ENCODE data around the gene ADAMTS8.

The ADAMTS8 gene

DNA sequence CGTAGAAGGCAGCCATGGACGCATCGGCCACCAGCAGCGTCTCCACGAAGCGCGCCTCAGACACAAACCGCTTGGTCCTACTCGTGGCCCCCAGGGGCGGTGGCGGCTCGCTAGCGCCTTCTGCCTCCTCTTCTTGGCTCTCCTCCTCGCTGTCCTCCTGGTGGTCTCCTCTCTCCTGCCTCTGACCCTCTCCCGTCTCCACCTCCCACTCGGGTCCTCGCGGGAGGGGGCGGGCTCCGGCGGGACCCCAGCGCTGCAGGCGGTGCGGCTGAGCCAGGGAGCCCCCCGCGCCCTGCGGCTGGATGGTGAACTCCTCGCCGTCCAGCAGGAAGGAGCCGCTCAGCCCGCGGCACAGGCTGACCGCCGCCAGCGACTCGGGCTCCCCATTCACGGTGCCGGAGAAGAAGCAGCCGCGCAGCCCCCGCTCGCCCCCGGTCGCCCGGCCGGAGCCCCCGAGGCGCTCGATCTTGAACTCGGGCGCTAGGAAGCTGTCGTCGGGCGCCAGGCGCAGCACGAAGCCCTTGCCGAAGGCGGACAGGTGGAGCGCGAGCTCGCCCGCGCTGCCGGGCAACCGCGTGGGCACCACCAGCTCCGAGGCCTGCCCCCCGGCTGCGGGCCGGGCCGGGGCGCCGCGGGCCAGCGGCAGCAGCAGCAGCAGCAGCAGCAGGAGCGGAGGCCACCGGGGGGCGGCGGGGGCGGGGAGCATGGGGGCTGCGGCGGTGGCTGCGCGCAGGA is 661 bp downstream of the ADAMTS8 start:
- peak overlapping the region; percentile 63 for H3K9ac ChIP-seq (ENCODE audit: low read depth, low read length, poor library complexity)
- H4K8ac ChIP-seq (ENCODE audit: low read depth, low read length): no peak overlapping the region
- H3K79me1 ChIP-seq (ENCODE audit: low read depth, low read length): no peaks in the 10 kb centered on the region
- peak overlapping the region; percentile 65 for H3K14ac ChIP-seq (ENCODE audit: low read length)
- peaks cover 8 to 86% (median 48%) of the 10 kb centered on the region in 3 experiments for H3K27me3 ChIP-seq (ENCODE audit: control insufficient read depth in 3 of 3, insufficient read depth in 3 of 3, low read depth in 1 of 3, low read length in 3 of 3)
- H2AK5ac ChIP-seq (ENCODE audit: low read depth, low read length): no peak overlapping the region
- H3K4me1 ChIP-seq (ENCODE audit: control insufficient read depth in 2 of 2, insufficient read depth in 1 of 2, low read depth in 1 of 2, low read length in 2 of 2): peaks cover 0 to 2% of the 10 kb centered on the region in 2 donors
- H3K4me3 ChIP-seq (ENCODE audit: low read length in 2 of 2): peak overlapping the region; percentile 27 to 74
- peak overlapping the region; percentile 91 for H2AFZ ChIP-seq (ENCODE audit: low read length)
- H3K9me3 ChIP-seq (replicated peaks in 1 of 2; ENCODE audit: control insufficient read depth in 2 of 2, insufficient read depth in 1 of 2, low read depth in 1 of 2, low read length in 2 of 2): no peaks in the 10 kb centered on the region
- no peak overlapping the region for H3K4ac ChIP-seq (ENCODE audit: low read length)
- H4K91ac ChIP-seq (ENCODE audit: low read depth, low read length, poor library complexity): no peak overlapping the region
- no peak overlapping the region for H2BK5ac ChIP-seq (ENCODE audit: low read length)
- H2BK12ac ChIP-seq (ENCODE audit: low read length): no peak overlapping the region
- peak overlapping the region; percentile 75 for H3K23ac ChIP-seq (ENCODE audit: low read depth, low read length, poor library complexity)
- H3K4me2 ChIP-seq (ENCODE audit: insufficient read depth, low read length, poor library complexity, severe bottlenecking): peak overlapping the region; percentile 96
- H2BK120ac ChIP-seq (ENCODE audit: low read depth, low read length): peak overlapping the region; percentile 22
- H3K18ac ChIP-seq (ENCODE audit: low read length): peak overlapping the region; percentile 85
- no peak for DNase-seq (ENCODE audit: low spot score)
- H2BK15ac ChIP-seq (ENCODE audit: low read length): no peak overlapping the region
- no peak overlapping the region for H3K27ac ChIP-seq (replicated peaks; ENCODE audit: low read length)
- H3K36me3 ChIP-seq (replicated peaks in 1 of 2; ENCODE audit: control insufficient read depth in 2 of 2, insufficient read depth in 2 of 2, low read length in 2 of 2): no peaks in the 10 kb centered on the region
- no CpG with 5 or more reads among the region's 84 CpGs for WGBS, 2 donors (ENCODE audit: extremely low coverage in 2 of 2, insufficient read length in 2 of 2, insufficient replicate concordance in 1 of 2)

DNA sequence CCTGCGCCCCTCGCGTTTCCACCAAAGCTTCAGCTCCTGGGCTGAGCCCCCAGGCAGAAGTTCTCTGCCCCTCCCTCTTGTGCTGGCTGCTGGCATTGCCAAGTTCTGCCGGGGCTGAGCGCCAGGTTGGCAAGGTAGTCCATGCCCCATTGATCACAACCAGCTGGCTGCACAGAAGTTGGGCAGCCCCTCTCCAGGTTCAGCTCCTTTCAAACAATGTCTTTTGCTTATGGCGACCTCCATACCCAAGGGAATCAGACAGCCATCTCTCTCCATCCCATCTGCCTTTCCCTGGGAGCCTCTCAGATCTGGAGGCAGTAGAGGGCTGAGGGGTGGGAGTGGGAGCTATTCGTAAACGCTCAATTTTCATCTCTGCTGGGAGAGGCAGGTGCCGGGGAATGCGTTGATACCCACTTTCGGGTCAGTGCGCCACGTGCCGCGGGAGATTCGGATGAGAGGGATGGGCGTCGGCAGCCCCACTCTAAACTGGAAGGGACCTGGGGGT is 1.5 kb downstream of the ADAMTS8 start:
- Histone ChIP-seq H3K79me1 (ENCODE audit: low read depth, low read length) (no peaks in the 10 kb centered on the region), H2BK15ac (ENCODE audit: low read length) (no peak overlapping the region), H3K9me3 (replicated peaks in 1 of 2; ENCODE audit: control insufficient read depth in 2 of 2, insufficient read depth in 1 of 2, low read depth in 1 of 2, low read length in 2 of 2) (no peaks in the 10 kb centered on the region), H3K4ac (ENCODE audit: low read length) (no peak overlapping the region), H3K14ac (ENCODE audit: low read length) (no peak overlapping the region), H3K4me2 (ENCODE audit: insufficient read depth, low read length, poor library complexity, severe bottlenecking) (no peak overlapping the region), H3K27ac (replicated peaks; ENCODE audit: low read length) (no peak overlapping the region), H4K91ac (ENCODE audit: low read depth, low read length, poor library complexity) (no peak overlapping the region), H2BK5ac (ENCODE audit: low read length) (no peak overlapping the region), H3K4me3 (ENCODE audit: low read length in 2 of 2) (no peak overlapping the region), H3K18ac (ENCODE audit: low read length) (peak overlapping the region; percentile 18), H4K8ac (ENCODE audit: low read depth, low read length) (no peak overlapping the region), H2AFZ (ENCODE audit: low read length) (no peak overlapping the region), H3K36me3 (replicated peaks in 1 of 2; ENCODE audit: control insufficient read depth in 2 of 2, insufficient read depth in 2 of 2, low read length in 2 of 2) (no peaks in the 10 kb centered on the region), H3K23ac (ENCODE audit: low read depth, low read length, poor library complexity) (peak overlapping the region; percentile 92), H3K9ac (ENCODE audit: low read depth, low read length, poor library complexity) (no peak overlapping the region), H2BK12ac (ENCODE audit: low read length) (no peak overlapping the region), H3K4me1 (ENCODE audit: control insufficient read depth in 2 of 2, insufficient read depth in 1 of 2, low read depth in 1 of 2, low read length in 2 of 2) (peaks cover 0 to 2% of the 10 kb centered on the region in 2 donors), H2BK120ac (ENCODE audit: low read depth, low read length) (no peak overlapping the region), H2AK5ac (ENCODE audit: low read depth, low read length) (peak overlapping the region; percentile 68), H3K27me3 (ENCODE audit: control insufficient read depth in 3 of 3, insufficient read depth in 3 of 3, low read depth in 1 of 3, low read length in 3 of 3) (peaks cover 8 to 87% (median 48%) of the 10 kb centered on the region in 3 experiments)
- WGBS, 2 donors (ENCODE audit: extremely low coverage in 2 of 2, insufficient read length in 2 of 2, insufficient replicate concordance in 1 of 2): no CpG with 5 or more reads among the region's 18 CpGs
- no peak for DNase-seq (ENCODE audit: low spot score)

DNA sequence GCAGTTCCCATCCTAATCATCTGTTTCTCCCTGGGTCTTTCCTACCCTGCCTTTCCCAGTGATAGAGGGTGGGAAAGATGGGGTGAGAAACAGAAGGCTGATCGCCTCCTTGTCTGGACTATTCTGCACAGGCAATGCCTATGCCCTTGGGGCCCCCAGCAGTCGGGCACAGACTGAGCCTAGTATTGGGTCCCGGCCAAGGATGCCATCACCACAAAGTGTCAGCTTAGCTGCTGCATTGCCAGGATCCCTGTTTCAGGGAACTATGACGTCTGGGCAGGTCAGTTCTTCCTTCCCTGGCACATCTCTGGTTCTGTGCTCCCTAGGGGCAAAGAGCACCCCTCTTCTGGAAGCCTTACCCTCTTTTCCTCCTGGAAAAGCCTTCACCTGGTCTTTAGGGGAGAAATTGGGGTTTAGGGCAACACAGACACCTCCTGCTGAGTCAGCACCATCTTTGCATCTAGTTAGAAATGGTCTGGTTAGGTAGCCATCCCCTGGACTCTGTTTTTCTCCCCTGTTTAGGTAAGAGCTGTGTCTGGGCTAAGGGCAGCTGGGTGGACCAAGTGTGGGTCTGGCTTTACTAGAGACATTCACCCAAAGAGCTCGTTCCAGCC is 2.1 kb downstream of the ADAMTS8 start:
- Histone ChIP-seq H3K23ac (ENCODE audit: low read depth, low read length, poor library complexity) (peak overlapping the region; percentile 92), H2BK15ac (ENCODE audit: low read length) (no peak overlapping the region), H4K8ac (ENCODE audit: low read depth, low read length) (no peak overlapping the region), H4K91ac (ENCODE audit: low read depth, low read length, poor library complexity) (no peak overlapping the region), H3K36me3 (replicated peaks in 1 of 2; ENCODE audit: control insufficient read depth in 2 of 2, insufficient read depth in 2 of 2, low read length in 2 of 2) (no peaks in the 10 kb centered on the region), H3K27me3 (ENCODE audit: control insufficient read depth in 3 of 3, insufficient read depth in 3 of 3, low read depth in 1 of 3, low read length in 3 of 3) (peaks cover 8 to 90% (median 48%) of the 10 kb centered on the region in 3 experiments), H3K9me3 (replicated peaks in 1 of 2; ENCODE audit: control insufficient read depth in 2 of 2, insufficient read depth in 1 of 2, low read depth in 1 of 2, low read length in 2 of 2) (no peaks in the 10 kb centered on the region), H3K4ac (ENCODE audit: low read length) (no peak overlapping the region), H3K18ac (ENCODE audit: low read length) (no peak overlapping the region), H3K9ac (ENCODE audit: low read depth, low read length, poor library complexity) (no peak overlapping the region), H2BK12ac (ENCODE audit: low read length) (no peak overlapping the region), H2AFZ (ENCODE audit: low read length) (no peak overlapping the region), H2AK5ac (ENCODE audit: low read depth, low read length) (no peak overlapping the region), H2BK5ac (ENCODE audit: low read length) (no peak overlapping the region), H2BK120ac (ENCODE audit: low read depth, low read length) (no peak overlapping the region), H3K4me2 (ENCODE audit: insufficient read depth, low read length, poor library complexity, severe bottlenecking) (no peak overlapping the region), H3K4me1 (ENCODE audit: control insufficient read depth in 2 of 2, insufficient read depth in 1 of 2, low read depth in 1 of 2, low read length in 2 of 2) (peaks cover 0 to 2% of the 10 kb centered on the region in 2 donors), H3K14ac (ENCODE audit: low read length) (no peak overlapping the region), H3K79me1 (ENCODE audit: low read depth, low read length) (no peaks in the 10 kb centered on the region), H3K4me3 (ENCODE audit: low read length in 2 of 2) (no peak overlapping the region), H3K27ac (replicated peaks; ENCODE audit: low read length) (no peak overlapping the region)
- DNase-seq (ENCODE audit: low spot score): no peak
- WGBS, 2 donors (ENCODE audit: extremely low coverage in 2 of 2, insufficient read length in 2 of 2, insufficient replicate concordance in 1 of 2): no CpG with 5 or more reads among the region's 5 CpGs

GRCh38 chr11:130425156-130425555 is 3.3 kb downstream of the ADAMTS8 start:
- Histone ChIP-seq H2AFZ (ENCODE audit: low read length) (no peak overlapping the region), H2BK12ac (ENCODE audit: low read length) (no peak overlapping the region), H3K14ac (ENCODE audit: low read length) (no peak overlapping the region), H2BK120ac (ENCODE audit: low read depth, low read length) (no peak overlapping the region), H3K27ac (replicated peaks; ENCODE audit: low read length) (no peak overlapping the region), H3K4me2 (ENCODE audit: insufficient read depth, low read length, poor library complexity, severe bottlenecking) (no peak overlapping the region), H3K18ac (ENCODE audit: low read length) (no peak overlapping the region), H3K9ac (ENCODE audit: low read depth, low read length, poor library complexity) (no peak overlapping the region), H4K91ac (ENCODE audit: low read depth, low read length, poor library complexity) (no peak overlapping the region), H3K4me1 (ENCODE audit: control insufficient read depth in 2 of 2, insufficient read depth in 1 of 2, low read depth in 1 of 2, low read length in 2 of 2) (peaks cover 0 to 2% of the 10 kb centered on the region in 2 donors), H2BK15ac (ENCODE audit: low read length) (no peak overlapping the region), H2AK5ac (ENCODE audit: low read depth, low read length) (peak overlapping the region; percentile 40), H3K36me3 (replicated peaks in 1 of 2; ENCODE audit: control insufficient read depth in 2 of 2, insufficient read depth in 2 of 2, low read length in 2 of 2) (no peaks in the 10 kb centered on the region), H3K4ac (ENCODE audit: low read length) (no peak overlapping the region), H3K79me1 (ENCODE audit: low read depth, low read length) (no peaks in the 10 kb centered on the region), H4K8ac (ENCODE audit: low read depth, low read length) (no peak overlapping the region), H2BK5ac (ENCODE audit: low read length) (no peak overlapping the region), H3K9me3 (replicated peaks in 1 of 2; ENCODE audit: control insufficient read depth in 2 of 2, insufficient read depth in 1 of 2, low read depth in 1 of 2, low read length in 2 of 2) (no peaks in the 10 kb centered on the region), H3K4me3 (ENCODE audit: low read length in 2 of 2) (no peak overlapping the region), H3K27me3 (ENCODE audit: control insufficient read depth in 3 of 3, insufficient read depth in 3 of 3, low read depth in 1 of 3, low read length in 3 of 3) (peaks cover 8 to 94% (median 43%) of the 10 kb centered on the region in 3 experiments), H3K23ac (ENCODE audit: low read depth, low read length, poor library complexity) (no peak overlapping the region)
- WGBS, 2 donors (ENCODE audit: extremely low coverage in 2 of 2, insufficient read length in 2 of 2, insufficient replicate concordance in 1 of 2): no CpG with 5 or more reads among the region's 8 CpGs
- no peak for DNase-seq (ENCODE audit: low spot score)
